Activated T-cell treated with anti-CD3 and anti-CD28 coated beads for 1 hour (primary cell): ENCODE results near the gene NKX6-2.
"Not testable (repeated sequence)": the region's sequence is repeated elsewhere in the genome, so short reads cannot be mapped to it uniquely, and the experiment has no call there.

ENCODE experiments used
- DNase-seq: peaks from one replicate; pipeline ENCODE4 v3.0.0-alpha.2; 2020; ENCODE audit warnings: low read depth

The NKX6-2 gene

GRCh38 chr10:132779549-132780294, 6.2 kb downstream of the NKX6-2 start:
- no peak for DNase-seq

- DNase-seq = no peak
Observed at GRCh38 chr10:132777441-132777840, 8.5 kb downstream of the NKX6-2 start.

- DNase-seq = no peak
Observed at GRCh38 chr10:132776821-132777220, 9.1 kb downstream of the NKX6-2 start.

- no peak for DNase-seq
Observed at GRCh38 chr10:132776186-132776585, 9.8 kb downstream of the NKX6-2 start.

GRCh38 chr10:132774902-132775863, 10.8 kb downstream of the NKX6-2 start:
- DNase-seq = no peak

GRCh38 chr10:132774181-132774901, 11.6 kb downstream of the NKX6-2 start:
- DNase-seq = no peak

- DNase-seq = not testable (repeated sequence)
Observed at GRCh38 chr10:132772816-132773215, 13.1 kb downstream of the NKX6-2 start.

GRCh38 chr10:132770061-132771021, 15.6 kb downstream of the NKX6-2 start:
- DNase-seq = no peak

GRCh38 chr10:132768346-132769248, 17.4 kb downstream of the NKX6-2 start:
- DNase-seq = no peak

- DNase-seq = no peak
Observed at GRCh38 chr10:132766291-132766690, 19.7 kb downstream of the NKX6-2 start.

- DNase-seq = no peak
Observed at GRCh38 chr10:132765435-132765834, 20.5 kb downstream of the NKX6-2 start.

GRCh38 chr10:132764108-132764507, 21.8 kb downstream of the NKX6-2 start:
- no peak for DNase-seq

- DNase-seq = no peak
Observed at GRCh38 chr10:132763545-132763944, 22.4 kb downstream of the NKX6-2 start.

GRCh38 chr10:132762267-132762666, 23.7 kb downstream of the NKX6-2 start:
- no peak for DNase-seq

GRCh38 chr10:132761395-132762060, 24.4 kb downstream of the NKX6-2 start:
- no peak for DNase-seq

- no peak for DNase-seq
Observed at GRCh38 chr10:132758865-132759264, 27.1 kb downstream of the NKX6-2 start.

- no peak for DNase-seq
Observed at GRCh38 chr10:132757171-132757570, 28.8 kb downstream of the NKX6-2 start.

- no peak for DNase-seq
Observed at GRCh38 chr10:132756591-132756990, 29.4 kb downstream of the NKX6-2 start.

GRCh38 chr10:132755166-132755711, 30.7 kb downstream of the NKX6-2 start:
- no peak for DNase-seq
